KOPT-K1 (cell line): Measurements from ENCODE around the gene CTIF.

Source experiments
- H3K27ac ChIP-seq: fragments of 200-600 bp; sonication (generic); 2 replicates; pipeline ENCODE4 v1.5.1; 2016; ENCODE audit warnings: antibody characterized with exemption, mild to moderate bottlenecking, low read depth, low read length; ENCODE audit not compliant: poor library complexity, severe bottlenecking
- H3K36me3 ChIP-seq: fragments of 200-600 bp; sonication (generic); 2 replicates; pipeline ENCODE4 v1.5.1; 2017; ENCODE audit warnings: antibody characterized with exemption, mild to moderate bottlenecking, low read length, moderate library complexity; ENCODE audit not compliant: insufficient read depth
- H3K9me3 ChIP-seq: fragments of 200-600 bp; sonication (generic); 2 replicates; pipeline ENCODE4 v1.5.1; 2017; ENCODE audit warnings: antibody characterized with exemption, low read length, mild to moderate bottlenecking; ENCODE audit not compliant: insufficient read depth, poor library complexity, severe bottlenecking

The CTIF gene

DNA sequence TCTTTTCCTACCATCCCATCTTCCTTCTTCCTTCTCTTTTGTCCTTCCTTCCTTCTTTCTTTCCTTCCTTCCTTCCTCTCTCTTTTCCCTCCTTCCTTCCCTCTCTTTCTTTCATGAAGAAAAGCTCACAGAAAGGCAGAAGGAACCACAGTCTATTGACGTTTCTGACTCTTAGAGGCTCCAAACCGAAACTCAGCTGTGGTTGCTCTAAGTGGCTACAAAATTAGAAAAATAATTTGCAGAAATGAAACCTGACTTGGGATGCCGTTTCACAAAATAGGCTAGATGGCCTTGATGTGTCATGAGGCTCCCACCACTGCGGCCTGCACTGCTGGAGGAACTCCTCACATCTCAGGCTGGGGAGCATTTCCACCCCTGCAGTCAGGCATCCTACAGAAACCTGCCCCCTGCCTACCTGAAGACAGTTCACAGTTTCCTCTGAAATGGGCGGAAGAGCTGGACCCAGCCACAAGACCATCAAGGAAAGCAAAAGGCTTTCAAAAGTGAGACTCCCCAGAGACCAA, 246.3 kb downstream of the CTIF start:
- H3K9me3 ChIP-seq = no peaks in the 10 kb centered on the region
- H3K36me3 ChIP-seq = no peaks in the 10 kb centered on the region
- no peak overlapping the region for H3K27ac ChIP-seq

DNA sequence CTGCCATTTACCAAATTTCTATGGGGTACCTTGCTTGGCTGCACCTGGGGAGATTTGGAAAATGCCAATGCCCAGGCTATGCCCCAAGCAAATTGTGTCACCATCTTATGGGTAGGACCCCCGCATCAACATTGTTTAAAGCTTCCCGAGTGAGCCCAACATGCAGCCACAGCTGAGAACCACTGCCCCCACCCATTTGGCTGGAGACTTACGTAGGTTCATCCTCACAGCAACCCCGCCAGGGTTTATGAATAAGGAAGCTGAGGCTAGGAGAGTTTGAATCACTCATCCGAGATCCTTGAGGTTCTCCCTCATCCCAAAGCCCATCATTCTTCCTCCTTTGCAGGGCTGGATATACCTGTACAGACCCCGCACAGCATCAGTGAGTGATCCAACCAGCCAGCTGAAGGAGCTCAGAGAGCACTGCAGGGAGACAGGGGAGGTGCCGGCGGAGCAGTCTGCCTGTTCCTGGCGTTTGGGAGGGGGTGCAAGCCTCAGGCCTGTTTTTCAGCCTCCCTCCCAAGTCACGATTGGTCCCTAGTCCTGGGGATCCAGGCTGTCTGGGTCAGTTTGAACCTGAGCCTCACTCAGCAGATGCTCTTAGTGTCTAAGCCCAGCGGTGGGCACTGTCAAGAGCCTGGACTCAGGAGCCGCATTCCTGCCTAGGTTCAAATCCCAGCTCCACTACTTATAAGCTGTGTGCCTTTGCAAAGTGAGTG, 247.1 kb downstream of the CTIF start:
- H3K36me3 ChIP-seq = no peaks in the 10 kb centered on the region
- H3K27ac ChIP-seq = no peak overlapping the region
- H3K9me3 ChIP-seq = no peaks in the 10 kb centered on the region

DNA sequence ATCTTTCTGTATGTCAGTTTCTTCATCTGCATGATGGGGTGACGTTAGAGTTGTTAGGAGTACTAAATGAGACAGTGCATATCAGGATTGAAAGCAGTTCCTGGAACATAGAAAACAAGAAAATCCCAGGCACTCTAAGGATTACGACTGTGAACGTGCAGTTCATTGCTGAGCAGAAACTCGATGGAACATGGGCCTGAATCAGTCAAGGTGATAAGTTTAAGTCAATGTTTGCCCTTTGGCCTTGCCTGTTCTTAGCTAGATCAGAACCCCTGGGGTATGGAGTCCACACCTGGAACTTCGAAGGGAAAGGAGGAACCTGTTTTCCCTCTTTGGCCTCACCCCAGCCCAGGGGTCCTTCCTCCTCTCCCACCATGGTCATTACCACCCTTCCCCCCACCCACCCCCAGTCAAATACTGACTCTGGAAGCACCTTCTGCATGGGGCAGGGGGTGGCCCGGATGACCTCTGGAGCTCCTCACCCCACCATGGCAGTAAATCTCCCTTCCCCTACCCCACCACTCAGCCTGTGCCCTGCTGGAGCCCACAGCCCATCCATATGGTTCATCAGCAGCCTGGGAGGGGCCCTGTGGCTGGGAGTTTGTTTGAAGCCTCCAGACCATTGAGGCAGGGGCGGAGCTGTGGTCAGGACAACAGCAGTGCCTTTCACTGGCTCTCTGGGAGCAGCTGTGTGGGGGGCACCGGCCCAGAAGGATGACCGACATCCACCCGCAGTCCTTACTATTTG, 247.8 kb downstream of the CTIF start:
- no peaks in the 10 kb centered on the region for H3K36me3 ChIP-seq
- H3K9me3 ChIP-seq = no peaks in the 10 kb centered on the region
- no peak overlapping the region for H3K27ac ChIP-seq

DNA sequence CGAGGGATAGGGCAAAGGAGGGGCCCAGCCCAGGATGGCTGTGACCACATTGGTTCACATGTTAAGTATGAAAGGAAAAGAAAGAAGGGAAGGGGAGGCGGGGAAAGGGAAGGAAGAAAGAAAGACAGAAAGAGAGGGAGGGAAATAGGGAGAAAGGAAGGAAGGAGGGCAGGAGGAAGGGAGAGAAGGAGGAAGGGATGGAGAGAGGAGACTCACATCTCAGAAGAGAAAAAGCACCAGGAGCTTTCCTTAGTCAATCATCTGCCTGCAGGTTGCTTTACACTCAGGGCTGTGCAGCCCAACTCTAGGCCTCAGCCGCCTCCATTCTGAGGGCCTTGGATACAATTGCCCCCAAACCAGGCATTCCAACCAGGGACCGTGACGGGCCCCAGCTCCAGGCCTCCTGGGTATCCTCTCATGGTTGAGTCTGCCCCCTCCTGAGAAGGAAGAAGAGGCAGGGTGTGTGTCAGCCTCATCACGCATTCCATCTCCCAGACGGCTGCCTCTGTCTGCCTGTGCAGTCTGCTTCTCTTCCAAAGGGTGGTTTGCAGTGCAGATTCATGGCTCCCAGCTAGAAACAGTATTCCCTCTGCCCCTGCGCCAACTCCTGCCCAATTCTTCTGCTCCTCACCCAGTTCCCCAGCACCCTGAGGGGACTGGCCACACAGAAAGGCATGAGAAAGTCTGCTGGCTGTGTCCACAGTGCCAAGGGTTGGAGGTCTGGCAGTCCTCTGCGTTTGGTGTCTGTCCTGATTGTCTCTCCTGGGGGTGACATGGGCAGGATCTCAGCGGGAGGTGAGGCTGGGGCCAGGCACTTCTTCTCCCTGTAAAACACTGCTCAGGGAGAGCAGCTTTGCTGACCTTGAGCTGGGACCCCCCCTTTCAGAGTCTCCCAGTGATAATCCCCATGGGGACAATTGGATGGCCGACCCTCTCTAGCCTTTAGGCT, 248.6 kb downstream of the CTIF start:
- no peak overlapping the region for H3K27ac ChIP-seq

DNA sequence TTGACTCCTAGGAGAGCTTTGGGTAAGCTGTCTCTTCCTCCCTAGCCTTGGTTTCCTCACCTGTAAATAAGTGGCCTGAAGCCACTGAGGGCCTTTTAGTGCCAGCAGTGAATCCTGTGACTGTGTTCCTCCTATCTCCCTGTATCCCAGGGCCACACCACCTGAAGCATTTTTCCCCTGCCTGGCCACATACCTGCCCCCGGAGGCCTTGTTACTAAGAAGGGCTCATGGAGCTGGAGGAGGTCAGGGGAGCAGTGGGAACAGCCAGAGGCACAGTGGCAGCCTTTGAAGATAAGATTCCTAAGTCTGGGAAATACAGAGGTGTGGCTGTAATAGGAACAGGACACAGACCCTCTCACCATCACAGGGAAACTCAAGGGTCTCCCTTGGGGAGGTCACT, 249.5 kb downstream of the CTIF start:
- Histone ChIP-seq H3K27ac (no peak overlapping the region), H3K9me3 (no peaks in the 10 kb centered on the region), H3K36me3 (no peaks in the 10 kb centered on the region)

More for the DNA sequence above, 248.6 kb downstream of the CTIF start:
- H3K9me3 ChIP-seq = no peaks in the 10 kb centered on the region
- no peaks in the 10 kb centered on the region for H3K36me3 ChIP-seq

DNA sequence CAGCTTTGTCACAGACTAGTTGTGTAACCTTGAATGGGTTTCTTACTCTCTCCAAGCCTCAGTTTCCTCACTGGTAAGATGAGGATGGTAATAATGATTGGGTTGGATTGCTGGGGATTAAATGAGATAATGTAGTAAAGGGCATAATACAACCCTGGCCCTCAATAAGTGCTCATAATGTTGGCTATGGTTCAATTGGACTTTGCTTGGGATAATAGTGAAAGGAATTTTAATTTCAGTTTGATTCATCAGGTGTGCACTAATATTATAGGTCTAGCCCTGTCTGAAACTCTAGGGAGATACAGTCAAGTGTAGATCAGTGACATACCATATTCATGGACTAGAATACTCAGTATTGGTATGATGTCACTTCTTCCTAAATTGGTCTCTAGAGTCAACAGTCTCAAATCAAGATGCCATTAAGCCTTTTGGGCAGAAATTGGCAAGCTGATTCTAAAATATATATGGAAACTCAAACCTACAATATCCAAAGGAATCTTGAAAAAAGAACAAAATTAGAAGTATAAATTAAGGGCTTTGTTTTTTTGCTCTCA, 250.5 kb downstream of the CTIF start:
- no peaks in the 10 kb centered on the region for H3K9me3 ChIP-seq
- no peak overlapping the region for H3K27ac ChIP-seq
- no peaks in the 10 kb centered on the region for H3K36me3 ChIP-seq

DNA sequence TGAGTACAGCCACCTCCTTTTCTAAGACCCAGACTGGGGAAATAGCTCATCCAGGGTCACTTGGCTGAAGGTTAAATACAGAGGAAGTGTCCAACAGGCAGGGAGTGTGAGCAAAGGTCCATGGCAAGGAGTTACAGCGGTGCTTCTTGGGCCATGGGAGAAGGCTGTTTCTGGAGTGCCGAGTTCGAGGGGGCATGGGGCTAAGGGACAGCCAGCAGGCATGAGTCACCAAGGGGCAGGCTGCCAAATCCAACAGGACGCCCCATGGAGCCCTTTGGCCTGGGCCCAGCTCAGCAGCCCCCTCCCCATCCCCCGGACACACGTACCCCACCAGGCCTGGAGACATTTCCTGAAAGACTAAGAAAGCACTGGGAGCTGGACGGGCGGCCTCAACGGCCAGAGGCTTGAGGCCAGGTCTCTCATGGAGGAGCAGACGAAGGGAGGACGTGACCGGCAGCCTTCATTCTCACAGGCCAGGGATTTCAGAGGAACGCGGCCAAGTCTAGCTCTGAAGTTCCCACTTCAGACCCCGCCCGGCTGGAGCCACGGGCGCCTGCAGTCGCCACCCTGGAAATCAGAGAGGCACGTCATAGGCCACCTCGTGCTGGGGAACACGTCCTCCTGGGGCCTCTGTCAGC, 251.5 kb downstream of the CTIF start:
- no peak overlapping the region for H3K27ac ChIP-seq
- no peaks in the 10 kb centered on the region for H3K36me3 ChIP-seq
- no peaks in the 10 kb centered on the region for H3K9me3 ChIP-seq

DNA sequence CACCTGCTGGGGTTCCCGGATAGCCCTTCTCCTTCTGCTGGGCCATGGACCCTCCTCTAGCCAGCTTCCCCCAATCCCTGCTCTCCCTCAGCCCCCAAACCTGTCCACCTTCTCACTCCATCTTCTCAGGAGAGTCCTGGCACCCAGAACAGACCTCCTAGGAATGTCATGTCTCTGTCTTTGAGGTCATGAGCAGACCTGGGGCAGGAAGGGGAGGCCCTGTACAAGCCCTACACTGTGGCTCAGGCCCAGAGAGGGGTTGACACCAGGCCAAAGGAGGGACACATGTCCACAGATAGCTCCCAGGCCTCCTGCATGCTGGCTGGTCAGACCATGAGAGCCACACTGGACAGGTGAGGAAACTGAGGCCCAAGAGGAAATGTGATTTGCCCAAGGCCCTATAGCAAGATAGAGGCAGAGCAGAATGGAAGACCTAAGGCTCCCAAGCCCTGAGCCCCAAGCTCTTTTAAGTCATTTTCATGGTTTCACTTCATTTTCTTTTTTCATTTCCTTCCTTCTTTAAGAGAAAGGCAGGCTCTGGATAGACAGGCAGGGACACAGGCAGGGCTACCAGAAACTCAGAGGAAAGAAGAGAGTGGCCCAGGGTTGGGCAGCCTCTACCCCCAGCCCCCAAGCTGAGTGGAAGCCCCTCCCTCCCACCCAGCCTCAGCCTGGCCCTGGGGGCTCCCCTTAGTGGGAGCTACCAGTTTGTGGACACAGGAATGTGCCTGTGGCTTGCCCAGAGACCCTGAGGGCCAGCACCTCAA, 252.2 kb downstream of the CTIF start:
- no peak overlapping the region for H3K27ac ChIP-seq

DNA sequence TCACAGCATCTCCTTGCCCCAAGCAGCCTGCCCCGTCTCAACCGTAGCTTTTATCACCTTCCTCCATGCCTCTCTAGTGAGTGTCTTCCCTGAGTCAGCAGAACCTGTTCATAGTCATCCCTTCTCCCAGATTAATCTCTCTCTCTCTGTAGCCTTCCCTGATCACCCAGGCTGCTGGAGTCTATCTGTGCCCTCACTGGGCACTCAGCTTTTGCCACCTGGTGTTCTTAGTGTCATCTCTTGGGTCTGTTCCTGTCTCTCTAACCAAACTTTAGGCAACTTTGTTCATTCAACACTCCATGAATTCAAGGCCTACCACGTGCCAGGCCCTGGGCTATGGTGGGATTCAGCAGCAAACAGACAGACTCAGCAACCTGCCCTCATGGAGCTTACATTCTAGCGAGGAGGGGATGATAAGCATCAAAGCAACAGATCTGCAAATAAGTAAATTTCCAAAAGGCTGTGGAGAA, 252.8 kb downstream of the CTIF start:
- Histone ChIP-seq H3K9me3 (no peaks in the 10 kb centered on the region), H3K36me3 (no peaks in the 10 kb centered on the region), H3K27ac (no peak overlapping the region)

More for the DNA sequence above, 252.2 kb downstream of the CTIF start:
- Histone ChIP-seq H3K9me3 (no peaks in the 10 kb centered on the region), H3K36me3 (no peaks in the 10 kb centered on the region)

DNA sequence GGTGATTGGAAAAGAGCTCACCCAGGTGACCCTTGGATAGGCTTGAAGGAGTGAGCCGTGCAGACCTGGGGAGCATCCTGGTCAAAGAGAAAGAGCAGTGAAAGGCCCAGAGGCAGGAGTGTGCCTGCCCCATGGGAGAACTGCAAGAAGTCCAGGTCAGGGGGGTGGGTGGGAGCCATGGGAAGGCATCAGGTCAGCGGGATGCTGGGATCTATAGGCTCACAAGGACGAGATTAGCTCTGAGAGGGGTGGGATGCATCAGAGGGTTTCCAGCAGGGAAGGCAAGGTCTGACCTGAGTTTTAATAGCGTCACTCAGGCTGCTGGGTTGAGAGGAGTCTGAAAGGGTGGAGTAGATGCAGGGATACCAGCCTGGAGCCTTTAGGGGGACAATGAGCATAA, 253.3 kb downstream of the CTIF start:
- Histone ChIP-seq H3K36me3 (no peaks in the 10 kb centered on the region), H3K27ac (no peak overlapping the region), H3K9me3 (no peaks in the 10 kb centered on the region)

DNA sequence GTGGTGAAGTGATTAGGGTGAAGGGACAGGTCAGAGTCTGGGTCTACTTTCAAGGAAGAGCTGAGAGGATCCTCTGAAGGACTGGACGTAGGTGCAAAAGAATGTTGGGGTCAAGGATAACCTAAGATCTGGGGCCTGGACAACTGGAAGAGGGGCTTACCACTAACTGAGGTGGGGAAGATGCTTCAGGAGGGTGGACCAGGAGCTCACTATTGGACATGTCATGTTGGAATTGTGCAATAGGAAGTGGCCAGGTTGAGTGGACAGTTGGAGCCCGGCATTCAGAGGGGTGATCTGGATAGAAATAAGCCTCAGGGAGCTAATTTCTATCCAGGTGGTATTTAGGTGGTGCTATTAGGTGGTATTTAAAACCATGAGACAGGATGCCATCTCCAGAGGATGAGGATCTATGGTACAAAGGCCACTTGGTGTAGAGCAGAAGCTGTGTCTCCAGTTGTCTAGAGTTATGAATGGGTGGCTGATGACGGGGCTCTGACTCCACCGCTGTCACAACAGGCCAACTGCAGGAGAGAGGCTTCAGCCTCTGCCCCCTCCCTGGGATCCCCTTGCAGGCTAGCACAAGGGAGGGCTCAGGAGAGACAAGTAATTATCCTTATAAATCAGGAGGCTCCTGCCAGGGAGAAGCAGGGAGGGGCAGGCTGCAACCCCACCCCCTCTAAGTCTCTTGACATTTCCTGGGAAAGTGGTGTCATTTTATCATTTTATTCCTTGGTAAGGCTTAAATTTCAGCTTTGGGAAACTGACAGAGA, 254.0 kb downstream of the CTIF start:
- no peak overlapping the region for H3K27ac ChIP-seq
- no peaks in the 10 kb centered on the region for H3K9me3 ChIP-seq
- H3K36me3 ChIP-seq = no peaks in the 10 kb centered on the region

DNA sequence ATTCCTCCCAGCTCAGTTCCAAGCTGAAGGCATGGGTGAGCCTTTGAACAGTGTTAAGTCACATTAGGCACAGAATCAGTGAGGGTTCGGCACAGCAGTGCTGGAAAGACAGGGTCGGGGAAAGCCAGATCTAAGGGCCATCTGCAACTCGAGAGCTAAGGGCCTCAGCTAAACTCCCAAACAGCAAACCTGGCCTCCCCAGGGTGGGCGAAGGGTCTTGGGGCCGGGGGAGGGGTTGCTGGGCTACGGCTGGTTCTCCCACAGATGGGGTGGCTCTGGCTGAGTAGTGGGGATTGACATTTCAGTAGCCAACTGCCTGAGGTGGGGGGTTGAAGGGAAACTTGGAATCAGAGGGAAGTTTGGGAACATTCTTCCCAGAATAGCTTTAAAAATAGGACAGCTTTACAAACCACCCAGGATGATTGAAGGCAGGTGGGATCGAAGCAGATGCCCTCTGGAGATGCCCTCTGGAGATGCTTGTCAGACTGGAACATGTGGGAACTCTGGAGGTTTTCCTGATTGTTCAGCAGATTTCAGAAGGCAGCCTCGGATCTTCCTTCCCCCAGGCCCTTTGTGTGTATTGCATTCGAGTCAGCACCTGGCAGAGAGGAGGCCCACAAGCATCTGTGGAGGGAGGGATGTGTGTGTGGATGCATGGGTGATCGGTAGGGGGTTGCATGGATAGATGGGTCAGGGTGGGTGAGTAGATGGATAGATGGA, 255.6 kb downstream of the CTIF start:
- H3K27ac ChIP-seq = no peak overlapping the region
- no peaks in the 10 kb centered on the region for H3K36me3 ChIP-seq
- H3K9me3 ChIP-seq = no peaks in the 10 kb centered on the region

DNA sequence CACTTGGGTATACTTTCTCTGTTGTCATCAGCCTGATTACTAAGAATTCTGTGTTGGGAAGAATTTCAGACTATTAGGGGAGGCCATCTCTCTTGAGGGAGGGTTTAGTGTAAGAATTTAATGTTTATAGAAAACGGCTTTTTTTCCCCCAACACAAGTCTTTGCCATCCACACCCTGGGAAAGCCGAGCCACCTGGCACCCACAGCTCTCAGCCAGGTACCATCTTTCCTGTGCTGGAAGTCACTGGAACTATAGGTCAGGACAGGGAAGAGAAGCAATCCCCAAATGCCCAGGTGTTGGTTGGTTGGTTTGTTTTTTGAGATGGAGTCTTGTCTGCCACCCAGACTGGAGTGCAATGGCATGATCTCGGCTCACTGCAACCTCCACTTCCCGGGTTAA, 256.9 kb downstream of the CTIF start:
- no peaks in the 10 kb centered on the region for H3K9me3 ChIP-seq
- no peak overlapping the region for H3K27ac ChIP-seq
- no peaks in the 10 kb centered on the region for H3K36me3 ChIP-seq
